SIG-M5 (cell line): ENCODE measurements around the gene LRP5.

Experiments
- DNase-seq: peaks from one replicate; lab custom pipeline; 2025; lab: John Stamatoyannopoulos, UW

The LRP5 gene

GRCh38 chr11:68347345-68347744 lies 35.0 kb downstream of the LRP5 start:
- DNase-seq, result no peak

GRCh38 chr11:68347841-68348240 lies 35.5 kb downstream of the LRP5 start:
- no peak for DNase-seq

GRCh38 chr11:68349461-68350249 lies 37.3 kb downstream of the LRP5 start:
- no peak for DNase-seq

- DNase-seq, result no peak
Measured at GRCh38 chr11:68350759-68351449, 38.5 kb downstream of the LRP5 start.

- DNase-seq, result no peak
Measured at GRCh38 chr11:68351450-68352275, 39.3 kb downstream of the LRP5 start.

GRCh38 chr11:68352591-68352990 lies 40.2 kb downstream of the LRP5 start:
- no peak for DNase-seq

- no peak for DNase-seq
Measured at GRCh38 chr11:68353118-68353517, 40.7 kb downstream of the LRP5 start.

GRCh38 chr11:68353669-68354068 lies 41.3 kb downstream of the LRP5 start:
- DNase-seq, result no peak

- DNase-seq, result no peak
Measured at GRCh38 chr11:68354148-68354872, 41.9 kb downstream of the LRP5 start.

- no peak for DNase-seq
Measured at GRCh38 chr11:68355471-68355870, 43.1 kb downstream of the LRP5 start.

- DNase-seq, result no peak
Measured at GRCh38 chr11:68357568-68357967, 45.2 kb downstream of the LRP5 start.

GRCh38 chr11:68358416-68358815 lies 46.0 kb downstream of the LRP5 start:
- no peak for DNase-seq

- no peak for DNase-seq
Measured at GRCh38 chr11:68361702-68362101, 49.3 kb downstream of the LRP5 start.

GRCh38 chr11:68362801-68363379 lies 50.5 kb downstream of the LRP5 start:
- no peak for DNase-seq

- DNase-seq, result no peak
Measured at GRCh38 chr11:68363776-68364175, 51.4 kb downstream of the LRP5 start.

- DNase-seq, result no peak
Measured at GRCh38 chr11:68364581-68364980, 52.2 kb downstream of the LRP5 start.

GRCh38 chr11:68365943-68366435 lies 53.6 kb downstream of the LRP5 start:
- DNase-seq, result no peak

- no peak for DNase-seq
Measured at GRCh38 chr11:68367252-68367651, 54.9 kb downstream of the LRP5 start.

- no peak for DNase-seq
Measured at GRCh38 chr11:68369756-68370155, 57.4 kb downstream of the LRP5 start.

- DNase-seq, result peak; percentile 2
Measured at GRCh38 chr11:68370211-68371111, 58.1 kb downstream of the LRP5 start.
